Naive B cell (primary cell): Measurements from ENCODE around the gene TRMT44. TPM values are rescaled to one million over a fixed set of nuclear protein-coding genes. Genes with fewer than 3 reads are reported as not detected.
"Not testable (repeated sequence)": the region's sequence is repeated elsewhere in the genome, so short reads cannot be mapped to it uniquely, and the experiment has no call there.

Experiments
- ATAC-seq, 2 donors: fragments of 150-1000 bp; cut with Tn5 transposase; 2 replicates each; pipeline ENCODE4 v1.10.0; 2021; ENCODE audit warnings: low read depth in 2 of 2, mild to moderate bottlenecking in 2 of 2, moderate library complexity in 2 of 2
- DNase-seq: peaks from one replicate; pipeline ENCODE4 v3.0.0; 2022
- H3K27ac Mint-ChIP-seq, 6 donors: one replicate each; pipeline ENCODE4 v1.8.0; 2020 to 2022; ENCODE audit warnings: mild to moderate bottlenecking in 6 of 6, mixed read lengths in 6 of 6, moderate library complexity in 5 of 6, inconsistent platforms in 2 of 6
- H3K27me3 Mint-ChIP-seq, 3 donors: one replicate each; pipeline ENCODE4 v1.8.0; 2021 to 2022; ENCODE audit warnings: mixed read lengths in 3 of 3, mild to moderate bottlenecking in 1 of 3
- H3K36me3 Mint-ChIP-seq, 2 donors: one replicate each; pipeline ENCODE4 v1.8.0; 2020 to 2022; ENCODE audit warnings: mixed read lengths in 2 of 2, inconsistent platforms in 1 of 2, mild to moderate bottlenecking in 1 of 2
- H3K4me1 Mint-ChIP-seq, 3 donors: one replicate each; pipeline ENCODE4 v1.8.0; 2020 to 2022; ENCODE audit warnings: mixed read lengths in 3 of 3, inconsistent platforms in 1 of 3, mild to moderate bottlenecking in 1 of 3, moderate library complexity in 1 of 3
- H3K4me3 Mint-ChIP-seq, 8 donors: one replicate each; pipeline ENCODE4 v1.8.0; 2020 to 2022; ENCODE audit warnings: mild to moderate bottlenecking in 8 of 8, mixed read lengths in 8 of 8, moderate library complexity in 8 of 8, inconsistent platforms in 2 of 8
- H3K9me3 Mint-ChIP-seq, 7 donors: one replicate each; pipeline ENCODE4 v1.8.0; 2020 to 2022; ENCODE audit warnings: mixed read lengths in 7 of 7, mild to moderate bottlenecking in 5 of 7, inconsistent platforms in 2 of 7, moderate library complexity in 1 of 7
- polyA plus RNA-seq, 6 donors: library from polyadenylated mRNA; unstranded; fragments of 300-500 nt; fragmentation: Illumina TruSeq; gene quantifications; one replicate each; pipeline ENCODE4 v1.2.3, GENCODE V29; 2021; ENCODE audit warnings: low read depth in 6 of 6

Gene TRMT44
- polyA plus RNA-seq, 6 donors from 2014 or later = 3.0 to 17.0 (median 13.2) TPM

DNA sequence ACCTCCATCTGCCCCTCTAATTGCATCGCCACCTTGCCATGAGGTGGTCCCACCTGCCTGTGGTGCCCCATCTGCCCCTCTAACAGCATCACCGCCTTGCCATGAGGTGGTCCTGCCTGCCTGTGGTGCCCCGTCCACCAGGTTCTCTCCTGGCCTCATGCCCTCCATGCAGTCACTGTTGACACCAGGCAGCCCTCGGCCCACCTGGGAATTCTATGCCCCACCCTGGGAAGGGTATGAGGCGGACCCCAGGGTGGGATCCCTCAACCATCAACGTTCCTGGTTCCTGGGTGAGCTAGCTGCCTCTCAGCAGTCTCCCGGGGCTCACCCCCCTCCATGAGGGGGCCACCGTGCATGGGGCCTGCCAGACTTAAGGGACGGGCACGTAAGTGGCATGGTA, 38.9 kb upstream of the TRMT44 start:
- Mint-ChIP-seq H3K36me3 (no peaks in the 10 kb centered on the region), H3K4me3 (no peak overlapping the region), H3K4me1 (peaks cover 3 to 9% (median 7%) of the 10 kb centered on the region in 3 donors), H3K27ac (peak overlapping the region in 1 of 6 donors; percentile 41), H3K27me3 (no peaks in the 10 kb centered on the region), H3K9me3 (no peaks in the 10 kb centered on the region)
- DNase-seq (no peak), ATAC-seq (no peak)

DNA sequence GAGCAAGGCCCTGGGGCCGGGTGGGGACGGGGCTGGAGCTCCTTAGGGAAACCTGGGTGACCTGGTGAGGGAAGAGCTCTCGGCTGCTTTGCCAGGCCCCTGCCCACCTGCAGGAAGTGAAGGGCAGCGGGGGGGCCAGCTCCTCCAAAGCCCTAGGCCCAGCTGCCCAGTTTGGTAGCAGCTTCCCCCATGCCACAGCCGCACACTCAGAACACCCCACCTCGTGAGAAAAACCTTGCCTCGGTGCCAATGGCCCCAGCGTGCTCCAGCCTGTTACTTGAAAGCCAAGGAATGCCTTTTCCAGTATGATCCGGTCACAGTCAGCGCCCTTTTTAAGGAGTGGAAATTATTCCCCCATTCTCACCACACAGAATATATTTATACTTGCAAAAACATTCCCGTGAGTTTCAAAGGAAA, 38.4 kb upstream of the TRMT44 start:
- H3K9me3 Mint-ChIP-seq = no peaks in the 10 kb centered on the region
- H3K27me3 Mint-ChIP-seq = no peaks in the 10 kb centered on the region
- ATAC-seq (no peak), DNase-seq (no peak)
- H3K36me3 Mint-ChIP-seq = no peaks in the 10 kb centered on the region
- H3K4me3 Mint-ChIP-seq = no peak overlapping the region
- H3K4me1 Mint-ChIP-seq = peaks cover 3 to 9% (median 7%) of the 10 kb centered on the region in 3 donors
- H3K27ac Mint-ChIP-seq = no peak overlapping the region

DNA sequence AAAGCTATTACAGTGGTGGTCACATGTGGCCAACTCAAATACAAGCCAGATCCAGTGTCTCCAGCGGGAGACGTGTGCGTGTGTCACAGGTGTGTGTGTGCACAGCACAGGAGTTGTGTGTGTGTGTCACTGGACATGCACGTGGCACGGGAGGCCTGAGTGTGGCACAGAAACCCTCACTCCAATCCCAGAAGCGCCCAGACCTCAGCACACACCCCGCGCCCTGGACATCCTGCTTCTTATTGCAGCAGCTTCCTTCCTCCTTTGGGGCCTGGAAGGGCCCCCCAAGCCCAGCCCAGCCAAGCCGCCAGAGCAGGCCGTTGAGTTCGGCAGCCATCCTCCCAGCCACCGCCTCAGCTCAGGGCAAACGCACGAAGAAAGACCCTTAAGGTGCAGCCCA, 37.9 kb upstream of the TRMT44 start:
- no peak overlapping the region for H3K4me3 Mint-ChIP-seq
- H3K36me3 Mint-ChIP-seq = no peaks in the 10 kb centered on the region
- DNase-seq (no peak), ATAC-seq (no peak)
- H3K27ac Mint-ChIP-seq = peak overlapping the region in 1 of 6 donors; percentile 44
- no peaks in the 10 kb centered on the region for H3K9me3 Mint-ChIP-seq
- H3K4me1 Mint-ChIP-seq = peaks cover 3 to 9% (median 7%) of the 10 kb centered on the region in 3 donors
- no peaks in the 10 kb centered on the region for H3K27me3 Mint-ChIP-seq

DNA sequence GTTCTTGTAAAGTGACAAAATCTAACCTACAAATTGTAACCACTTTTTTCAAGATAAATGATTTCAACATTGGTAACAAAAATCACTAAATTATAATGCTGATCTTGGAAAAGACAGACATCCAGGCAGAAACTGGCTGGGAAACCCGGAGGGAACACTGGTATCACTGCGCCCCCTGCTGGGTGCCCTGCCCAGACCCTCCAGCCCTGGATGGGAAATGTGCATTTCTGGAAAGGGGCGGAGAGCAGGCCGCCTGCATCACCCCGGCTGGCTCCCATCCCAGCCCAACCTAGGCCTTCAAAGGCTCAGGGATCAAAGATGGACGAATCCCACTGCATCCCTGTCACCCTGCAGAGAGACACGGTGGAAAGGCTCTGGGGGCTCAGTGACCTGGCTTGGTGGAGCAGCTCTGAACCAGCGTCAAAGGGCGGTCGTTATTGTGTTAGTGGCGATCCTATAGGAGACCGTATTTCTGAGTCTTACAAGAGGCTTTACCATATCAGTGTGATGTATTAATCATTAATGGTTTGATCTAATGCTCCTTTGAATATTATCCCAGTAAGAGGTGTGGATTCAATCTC, 37.3 kb upstream of the TRMT44 start:
- no peaks in the 10 kb centered on the region for H3K9me3 Mint-ChIP-seq
- no peak overlapping the region for H3K4me3 Mint-ChIP-seq
- H3K27ac Mint-ChIP-seq = no peak overlapping the region
- H3K27me3 Mint-ChIP-seq = no peaks in the 10 kb centered on the region
- H3K36me3 Mint-ChIP-seq = no peaks in the 10 kb centered on the region
- peaks cover 3 to 9% (median 7%) of the 10 kb centered on the region in 3 donors for H3K4me1 Mint-ChIP-seq
- DNase-seq (peak; percentile 23), ATAC-seq (peak; percentile 46)

DNA sequence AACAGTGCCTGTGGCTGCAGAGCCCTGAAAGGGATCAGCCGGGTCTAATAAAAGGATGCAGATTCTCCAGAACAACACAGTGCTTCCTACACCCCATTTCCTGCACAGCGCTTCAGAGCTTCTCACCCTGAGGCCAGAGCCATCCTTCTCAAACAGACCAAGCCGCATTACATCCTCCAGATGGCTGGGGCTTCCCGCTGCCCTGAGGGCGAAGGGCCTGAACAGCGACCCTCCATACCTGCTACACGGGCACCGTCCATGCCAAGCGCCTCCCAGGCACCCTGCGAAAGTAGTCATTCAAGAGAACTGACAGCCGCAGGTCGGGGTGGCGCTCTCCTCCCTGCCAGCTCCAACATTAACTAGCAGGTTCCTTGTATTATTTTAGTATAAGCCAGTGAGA, 36.6 kb upstream of the TRMT44 start:
- DNase-seq = no peak
- Mint-ChIP-seq H3K4me1 (peaks cover 0 to 7% (median under 1%) of the 10 kb centered on the region in 3 donors), H3K4me3 (no peak overlapping the region), H3K27ac (peak overlapping the region in 1 of 6 donors; percentile 9), H3K36me3 (no peaks in the 10 kb centered on the region), H3K9me3 (no peaks in the 10 kb centered on the region), H3K27me3 (no peaks in the 10 kb centered on the region)
- ATAC-seq = no peak

DNA sequence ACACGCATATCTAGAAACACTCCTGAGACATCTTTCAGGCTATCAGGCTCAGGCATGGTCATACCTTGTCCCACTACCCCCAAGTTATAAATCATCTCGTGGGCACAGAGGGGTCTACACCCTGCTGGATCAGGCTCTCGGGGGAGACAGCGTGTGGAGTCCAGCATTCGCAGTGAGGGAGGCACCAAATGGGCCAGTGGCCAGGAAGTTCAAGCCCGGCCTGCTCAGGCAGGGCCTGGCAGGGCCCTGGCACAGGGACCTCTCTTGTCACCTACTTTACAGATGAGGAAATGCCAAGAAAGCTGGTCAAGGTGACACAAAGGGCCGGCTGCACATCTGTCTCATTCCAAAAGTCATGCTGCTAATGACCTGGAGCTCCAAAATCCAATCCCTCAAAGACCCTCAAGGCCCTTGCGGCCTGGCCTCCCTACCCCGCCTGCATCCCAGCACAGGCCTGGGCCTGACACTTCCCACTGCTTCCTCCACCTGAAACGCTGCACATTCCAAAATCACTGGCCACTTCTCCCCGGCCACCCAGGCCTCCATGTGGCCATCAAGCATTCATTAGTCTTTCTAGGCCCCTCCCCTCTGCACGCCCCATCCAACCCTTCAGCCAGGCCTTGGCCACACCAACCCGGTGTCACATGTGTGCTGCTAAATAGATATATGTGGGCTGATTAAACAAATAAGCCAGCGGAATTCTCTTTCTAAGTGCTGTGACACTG, 35.6 kb upstream of the TRMT44 start:
- H3K27ac Mint-ChIP-seq = peak overlapping the region in 3 of 6 donors; percentile 17 to 70 (median 44)
- H3K27me3 Mint-ChIP-seq = no peaks in the 10 kb centered on the region
- H3K36me3 Mint-ChIP-seq = no peaks in the 10 kb centered on the region
- peak overlapping the region in 1 of 8 donors; percentile 29 for H3K4me3 Mint-ChIP-seq
- H3K9me3 Mint-ChIP-seq = no peaks in the 10 kb centered on the region
- no peak for ATAC-seq
- H3K4me1 Mint-ChIP-seq = peaks cover 0 to 9% (median 8%) of the 10 kb centered on the region in 3 donors
- DNase-seq = no peak

DNA sequence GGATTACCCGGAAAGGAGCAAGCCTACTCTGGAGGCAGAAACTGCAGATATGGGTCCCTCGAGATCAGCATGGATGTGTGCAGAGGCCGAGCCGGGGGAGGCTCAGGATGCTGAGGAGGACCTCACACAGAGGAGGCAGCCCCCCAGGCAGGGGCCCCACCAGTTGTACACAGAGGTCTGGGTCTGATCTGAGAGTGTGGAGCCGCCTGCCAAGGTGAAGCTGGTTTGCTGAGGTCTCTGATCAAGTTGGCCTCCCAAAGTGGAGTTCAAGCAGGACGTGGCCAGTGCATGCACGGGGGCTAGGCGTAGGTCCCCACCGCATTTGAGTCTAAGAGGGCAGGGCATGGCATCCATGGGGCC, 35.1 kb upstream of the TRMT44 start:
- H3K36me3 Mint-ChIP-seq = peaks cover 0 to 1% of the 10 kb centered on the region in 2 donors
- DNase-seq (no peak), ATAC-seq (no peak)
- H3K9me3 Mint-ChIP-seq = no peaks in the 10 kb centered on the region
- H3K4me1 Mint-ChIP-seq = peaks cover under 1 to 11% (median 8%) of the 10 kb centered on the region in 3 donors
- H3K27me3 Mint-ChIP-seq = no peaks in the 10 kb centered on the region
- peak overlapping the region in 1 of 6 donors; percentile 70 for H3K27ac Mint-ChIP-seq
- H3K4me3 Mint-ChIP-seq = no peak overlapping the region

DNA sequence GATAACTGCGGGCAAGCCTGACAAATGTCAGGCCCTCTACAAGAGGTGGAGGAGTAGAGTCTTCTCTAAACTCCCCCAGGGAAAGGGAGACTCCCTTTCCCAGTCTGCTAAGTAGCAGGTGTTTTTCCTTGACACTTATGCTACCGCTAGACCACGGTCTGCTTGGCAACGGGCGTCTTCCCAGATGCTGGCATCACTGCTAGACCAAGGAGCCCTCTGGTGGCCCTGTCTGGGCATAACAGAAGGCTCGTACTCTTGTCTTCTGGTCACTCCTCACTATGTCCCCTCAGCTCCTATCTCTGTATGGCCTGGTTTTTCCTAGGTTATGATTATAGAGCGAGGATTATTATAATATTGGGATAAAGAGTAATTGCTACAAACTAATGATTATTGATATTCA, 33.7 kb upstream of the TRMT44 start:
- not testable (repeated sequence) for H3K27ac Mint-ChIP-seq, H3K27me3 Mint-ChIP-seq, H3K9me3 Mint-ChIP-seq, H3K4me3 Mint-ChIP-seq, DNase-seq, H3K36me3 Mint-ChIP-seq, ATAC-seq
- H3K4me1 Mint-ChIP-seq = peaks cover 10 to 17% (median 15%) of the 10 kb centered on the region in 3 donors

DNA sequence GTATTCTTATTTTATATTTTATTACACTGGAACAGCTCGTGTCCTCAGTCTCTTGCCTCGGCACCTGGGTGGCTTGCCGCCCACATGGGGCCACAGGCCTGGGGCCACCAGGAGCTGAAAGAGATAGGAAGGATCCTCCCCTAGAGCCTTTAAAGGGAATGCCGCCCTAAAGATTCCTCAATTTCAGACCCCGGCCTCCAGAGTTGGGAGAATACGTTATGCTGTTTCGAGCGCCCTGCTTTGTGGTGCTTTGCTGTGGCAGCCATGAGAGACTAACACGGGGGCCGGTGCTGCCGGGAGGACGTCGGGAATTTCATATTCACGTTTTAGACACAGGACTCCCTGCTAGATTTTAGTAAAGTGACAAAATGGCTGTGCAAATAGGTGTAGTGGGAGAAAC, 33.3 kb upstream of the TRMT44 start:
- peaks cover 0 to 10% of the 10 kb centered on the region in 2 donors for H3K36me3 Mint-ChIP-seq
- ATAC-seq = no peak
- H3K4me1 Mint-ChIP-seq = peaks cover 12 to 17% (median 15%) of the 10 kb centered on the region in 3 donors
- no peak overlapping the region for H3K4me3 Mint-ChIP-seq
- no peak overlapping the region for H3K27ac Mint-ChIP-seq
- H3K9me3 Mint-ChIP-seq = no peaks in the 10 kb centered on the region
- DNase-seq = no peak
- no peaks in the 10 kb centered on the region for H3K27me3 Mint-ChIP-seq

DNA sequence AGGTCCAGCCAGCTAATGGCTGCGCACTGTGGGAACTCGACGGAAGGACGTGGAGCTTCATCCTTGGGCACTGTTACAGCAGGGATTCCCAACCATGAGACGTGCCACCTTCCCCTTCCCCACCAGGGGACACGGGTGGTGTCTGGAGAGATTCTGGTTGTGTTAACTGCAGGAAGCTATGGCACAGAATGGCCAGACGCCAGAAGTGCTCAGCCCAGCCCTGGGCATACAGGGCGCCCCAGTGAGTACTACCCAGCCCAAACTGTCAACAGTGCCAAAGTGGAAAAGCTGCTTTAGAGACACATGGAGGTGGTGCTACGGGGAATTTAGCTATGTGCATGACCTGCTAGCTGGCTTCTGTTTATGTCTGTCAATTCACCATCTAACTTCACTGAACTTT, 32.8 kb upstream of the TRMT44 start:
- DNase-seq (no peak), ATAC-seq (no peak)
- H3K4me1 Mint-ChIP-seq = peaks cover 14 to 17% (median 15%) of the 10 kb centered on the region in 3 donors
- peaks cover 0 to 14% of the 10 kb centered on the region in 2 donors for H3K36me3 Mint-ChIP-seq
- H3K9me3 Mint-ChIP-seq = no peaks in the 10 kb centered on the region
- H3K4me3 Mint-ChIP-seq = no peak overlapping the region
- no peaks in the 10 kb centered on the region for H3K27me3 Mint-ChIP-seq
- H3K27ac Mint-ChIP-seq = no peak overlapping the region

DNA sequence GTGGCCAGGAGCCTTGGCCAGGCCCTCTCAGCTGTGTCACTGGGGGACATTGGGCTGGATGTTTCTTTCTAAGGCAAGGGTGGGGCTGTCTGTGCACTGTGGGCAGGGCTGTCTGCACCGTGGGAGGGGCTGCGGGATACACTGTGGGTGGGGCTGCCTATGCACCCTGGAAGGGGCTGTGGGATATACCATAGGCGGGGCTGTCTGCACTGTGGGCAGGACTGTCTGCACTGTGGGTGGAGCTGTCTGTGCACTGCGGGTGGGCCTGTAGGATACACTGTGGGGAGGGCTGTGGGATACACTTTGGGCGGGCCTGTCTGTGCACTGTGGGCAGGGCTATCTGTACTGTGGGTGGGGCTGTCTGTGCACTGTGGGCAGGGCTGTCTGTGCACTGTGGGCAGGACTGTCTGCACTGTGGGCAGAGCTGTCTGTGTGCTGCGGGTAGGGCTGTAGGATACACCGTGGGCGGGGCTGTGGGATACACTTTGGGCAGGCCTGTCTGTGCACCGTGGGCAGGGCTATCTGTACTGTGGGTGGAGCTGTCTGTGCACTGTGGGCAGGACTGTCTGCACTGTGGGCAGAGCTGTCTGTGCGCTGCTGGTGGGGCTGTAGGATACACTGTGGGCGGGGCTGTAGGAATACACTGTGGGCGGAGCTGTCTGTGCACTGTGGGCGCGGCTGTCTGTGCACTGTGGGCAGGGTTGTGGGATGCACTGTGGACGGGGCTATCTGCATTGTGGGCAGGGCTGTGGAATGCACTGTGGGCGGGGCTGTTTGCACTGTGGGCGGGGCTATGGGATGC, 31.1 kb upstream of the TRMT44 start:
- peak overlapping the region in 1 of 8 donors; percentile 65 for H3K4me3 Mint-ChIP-seq
- peaks cover 6 to 23% of the 10 kb centered on the region in 2 donors for H3K36me3 Mint-ChIP-seq
- peaks cover 10 to 17% (median 15%) of the 10 kb centered on the region in 3 donors for H3K4me1 Mint-ChIP-seq
- H3K27me3 Mint-ChIP-seq = no peaks in the 10 kb centered on the region
- H3K9me3 Mint-ChIP-seq = no peaks in the 10 kb centered on the region
- DNase-seq = no peak
- ATAC-seq = no peak
- peak overlapping the region in 2 of 6 donors; percentile 14 to 47 for H3K27ac Mint-ChIP-seq

DNA sequence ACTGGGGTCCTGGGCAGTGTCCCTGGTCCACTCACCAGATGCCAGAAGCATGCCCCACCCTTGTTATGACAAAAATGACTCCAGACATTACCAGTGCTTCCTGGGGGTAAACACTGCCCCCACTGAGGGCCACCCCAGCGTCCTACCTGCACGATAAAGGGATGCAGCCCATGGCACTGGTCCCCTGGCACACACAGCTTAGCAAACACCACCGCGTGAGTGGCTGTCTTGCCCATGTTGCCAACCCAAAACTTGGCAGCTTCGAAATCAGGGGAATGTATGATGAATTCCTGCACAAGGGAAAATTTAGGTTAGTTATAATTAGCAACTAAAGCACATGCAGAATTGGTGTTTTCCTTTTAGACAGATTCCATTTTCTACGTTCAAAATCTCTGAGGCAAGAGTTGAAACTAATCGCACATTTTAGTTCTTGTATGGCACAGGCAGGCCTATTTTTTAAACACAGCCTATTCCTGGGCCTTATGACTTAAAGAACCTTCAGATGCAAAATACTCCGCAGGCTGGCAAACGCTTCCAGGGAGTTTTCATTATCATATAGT, 30.4 kb upstream of the TRMT44 start:
- Mint-ChIP-seq H3K4me3 (peak overlapping the region in 2 of 8 donors; percentile 3 to 40), H3K27me3 (no peaks in the 10 kb centered on the region)

DNA sequence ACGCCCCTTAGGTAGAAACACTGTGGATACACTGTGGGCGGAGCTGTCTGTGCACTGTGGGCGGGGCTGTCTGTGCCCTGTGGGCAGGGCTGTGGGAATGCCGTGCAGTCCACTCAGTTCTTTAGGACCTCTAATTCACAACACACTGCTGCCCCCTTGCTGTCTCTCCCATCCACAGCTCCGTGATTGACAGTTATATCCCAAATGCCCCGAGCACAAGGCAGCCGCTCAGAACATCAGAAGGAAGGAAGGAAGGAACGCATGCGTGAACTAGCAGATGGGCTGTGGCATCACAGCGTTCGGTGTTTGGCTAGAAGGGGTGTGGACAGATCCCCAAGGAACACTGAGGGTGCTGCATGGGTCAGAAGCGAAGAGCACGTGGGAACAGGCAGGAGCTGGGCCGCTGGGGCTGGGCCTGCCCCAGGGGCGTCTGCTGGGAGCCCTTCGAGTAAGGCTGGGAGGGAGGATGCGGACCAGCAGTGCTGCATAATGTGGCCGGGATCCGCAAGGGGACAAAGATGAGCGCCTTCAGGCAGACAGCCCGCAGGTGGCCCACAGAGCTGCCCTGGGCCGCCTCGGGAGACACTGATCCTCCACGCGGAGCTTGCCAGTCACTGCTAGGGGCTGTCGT, 29.8 kb upstream of the TRMT44 start:
- ATAC-seq (no peak), DNase-seq (no peak)
- H3K27ac Mint-ChIP-seq = peak overlapping the region in 2 of 6 donors; percentile 26 to 81

More for the DNA sequence above, 30.4 kb upstream of the TRMT44 start:
- DNase-seq (no peak), ATAC-seq (no peak)
- no peaks in the 10 kb centered on the region for H3K9me3 Mint-ChIP-seq
- no peak overlapping the region for H3K27ac Mint-ChIP-seq
- peaks cover 8 to 30% of the 10 kb centered on the region in 2 donors for H3K36me3 Mint-ChIP-seq
- H3K4me1 Mint-ChIP-seq = peaks cover 10 to 17% (median 15%) of the 10 kb centered on the region in 3 donors

More for the DNA sequence above, 29.8 kb upstream of the TRMT44 start:
- H3K4me3 Mint-ChIP-seq = peak overlapping the region in 5 of 8 donors; percentile 16 to 47 (median 40)
- peaks cover 8 to 33% of the 10 kb centered on the region in 2 donors for H3K36me3 Mint-ChIP-seq
- H3K9me3 Mint-ChIP-seq = no peaks in the 10 kb centered on the region
- peaks cover 10 to 17% (median 15%) of the 10 kb centered on the region in 3 donors for H3K4me1 Mint-ChIP-seq
- H3K27me3 Mint-ChIP-seq = no peaks in the 10 kb centered on the region
